SK-N-SH (cell line): Measurements from ENCODE around the gene SLC47A2. TPM values are rescaled to one million over a fixed set of nuclear protein-coding genes. Genes with fewer than 3 reads are reported as not detected.

Experiments used
- CTCF ChIA-PET: fragments of 300-600, 350-600 bp; formaldehyde crosslinking; extraction: SDS; loops from one replicate; lab custom pipeline; 2021; lab: Yijun Ruan, JAX
- POLR2A ChIA-PET: fragments of 350-600 bp; sonication (Branson Sonifier 250); formaldehyde crosslinking; extraction: SDS; loops from one replicate; lab custom pipeline; 2020; ENCODE audit warnings: antibody characterized with exemption, inconsistent platforms; lab: Yijun Ruan, JAX
- DNase-seq: peaks from one replicate; pipeline ENCODE4 v3.0.0; 2012
- H2AFZ ChIP-seq: fragments of 200-600 bp; sonication (generic); 2 replicates; pipeline ENCODE4 v1.8.1; 2016; ENCODE audit warnings: antibody characterized with exemption, mild to moderate bottlenecking, low read depth
- H3F3A ChIP-seq: fragments of 200-600 bp; sonication (generic); replicated peaks from 2 replicates; pipeline ENCODE3; 2016; ENCODE audit warnings: antibody characterized with exemption, mild to moderate bottlenecking; ENCODE audit not compliant: insufficient read depth
- H3K27ac ChIP-seq, 2 experiments: fragments of 200-500 bp in 1 of 2; fragments of 200-600 bp in 1 of 2; sonication (Bioruptor generic) in 1 of 2; sonication (generic), shearing (Covaris generic) in 1 of 2; 2 replicates each; pipeline versions ENCODE4 v1.5.1 to v1.6.1; 2014 to 2016; ENCODE audit warnings: low read depth in 2 of 2, inconsistent platforms in 1 of 2, low read length in 1 of 2, mild to moderate bottlenecking in 1 of 2, mixed read lengths in 1 of 2
- H3K27me3 ChIP-seq: fragments of 200-600 bp; sonication (generic), shearing (Covaris generic); 2 replicates; pipeline ENCODE4 v1.6.1; 2016; ENCODE audit warnings: mixed run types; ENCODE audit not compliant: insufficient read depth
- H3K36me3 ChIP-seq, 2 experiments: fragments of 200-500 bp in 1 of 2; fragments of 200-600 bp in 1 of 2; sonication (Bioruptor generic) in 1 of 2; sonication (generic) in 1 of 2; replicated peaks in 1 of 2; 2 replicates each; pipeline versions ENCODE3 to v1.5.1; 2014 to 2016; ENCODE audit warnings: low read length in 1 of 2, mild to moderate bottlenecking in 1 of 2; ENCODE audit not compliant: insufficient read depth in 2 of 2, control insufficient read depth in 1 of 2
- H3K4me1 ChIP-seq, 2 experiments: fragments of 200-500 bp in 1 of 2; fragments of 200-600 bp in 1 of 2; sonication (Bioruptor generic) in 1 of 2; sonication (generic), shearing (Covaris generic) in 1 of 2; 2 replicates each; pipeline versions ENCODE4 v1.5.1 to v1.6.1; 2014 to 2016; ENCODE audit warnings: low read depth in 1 of 2, low read length in 1 of 2, mixed run types in 1 of 2; ENCODE audit not compliant: insufficient read depth in 2 of 2, control insufficient read depth in 1 of 2
- H3K4me2 ChIP-seq: fragments of 200-600 bp; sonication (generic), shearing (Covaris generic); 2 replicates; pipeline ENCODE4 v1.6.1; 2017; ENCODE audit warnings: mixed run types
- H3K4me3 ChIP-seq, 2 experiments: fragments of 200-500 bp in 1 of 2; fragments of 200-600 bp in 1 of 2; sonication (Bioruptor generic) in 1 of 2; sonication (generic), shearing (Covaris generic) in 1 of 2; 2 replicates each; pipeline versions ENCODE4 v1.5.1 to v1.8.1; 2014 to 2016; ENCODE audit warnings: low read depth in 2 of 2, inconsistent platforms in 1 of 2, low read length in 1 of 2, mild to moderate bottlenecking in 1 of 2, mixed read lengths in 1 of 2, moderate library complexity in 1 of 2
- H3K79me2 ChIP-seq: fragments of 200-600 bp; sonication (generic); 2 replicates; pipeline ENCODE4 v1.8.1; 2017; ENCODE audit warnings: mild to moderate bottlenecking; ENCODE audit not compliant: insufficient read depth
- H3K9ac ChIP-seq: fragments of 200-600 bp; sonication (generic); 2 replicates; pipeline ENCODE4 v1.6.1; 2017; ENCODE audit warnings: mixed run types
- H3K9me2 ChIP-seq: fragments of 200-600 bp; sonication (generic); 2 replicates; pipeline ENCODE4 v1.6.1; 2017; ENCODE audit warnings: mixed run types
- H3K9me3 ChIP-seq: fragments of 200-600 bp; sonication (generic); 2 replicates; pipeline ENCODE4 v1.6.1; 2017; ENCODE audit warnings: mixed run types, mild to moderate bottlenecking, moderate library complexity
- H4K20me1 ChIP-seq: fragments of 200-600 bp; sonication (generic); 2 replicates; pipeline ENCODE4 v1.6.1; 2017; ENCODE audit warnings: mild to moderate bottlenecking, mixed run types; ENCODE audit not compliant: insufficient read depth
- EP300 ChIP-seq, 2 experiments: IDR thresholded peaks; 2 replicates each; pipeline versions ENCODE4 v1.4.0 to v1.6.1; 2012; ENCODE audit warnings: borderline replicate concordance in 1 of 2, low read depth in 1 of 2, low read length in 1 of 2
- FOSL2 ChIP-seq: IDR thresholded peaks from 2 replicates; pipeline ENCODE4 v1.4.0; 2012; ENCODE audit warnings: low read depth, mild to moderate bottlenecking, moderate library complexity, borderline replicate concordance
- FOXJ3 ChIP-seq: sonication (generic); formaldehyde crosslinking; IDR thresholded peaks from 2 replicates; pipeline ENCODE4 v1.5.1; 2020; ENCODE audit warnings: mild to moderate bottlenecking, missing genetic modification reagents
- FOXM1 ChIP-seq: IDR thresholded peaks from 2 replicates; pipeline ENCODE4 v1.4.0; 2012; ENCODE audit warnings: low read depth, mild to moderate bottlenecking
- GATA2 ChIP-seq: sonication (generic); formaldehyde crosslinking; IDR thresholded peaks from 2 replicates; pipeline ENCODE4 v1.5.0; 2020; ENCODE audit warnings: mild to moderate bottlenecking, missing genetic modification reagents
- JUND ChIP-seq: IDR thresholded peaks from 2 replicates; pipeline ENCODE4 v1.4.0; 2012
- RCOR1 ChIP-seq: fragments of 150-350 bp; IDR thresholded peaks from 2 replicates; pipeline ENCODE4 v1.6.1; 2017; ENCODE audit warnings: antibody characterized with exemption, low read length
- RFX5 ChIP-seq: IDR thresholded peaks from 2 replicates; pipeline ENCODE4 v1.6.1; 2012; ENCODE audit warnings: mild to moderate bottlenecking, improper control_type of control experiment, low read length
- TAF1 ChIP-seq: IDR thresholded peaks from 2 replicates; pipeline ENCODE4 v1.6.1; 2012; ENCODE audit warnings: low read depth, mild to moderate bottlenecking, low read length, moderate library complexity, borderline replicate concordance
- USF1 ChIP-seq: IDR thresholded peaks from 2 replicates; pipeline ENCODE4 v1.4.0; 2012; ENCODE audit warnings: low read depth, borderline replicate concordance
- USF2 ChIP-seq: fragments of 150-350 bp; IDR thresholded peaks from 2 replicates; pipeline ENCODE4 v1.6.1; 2017; ENCODE audit warnings: antibody characterized with exemption, low read length, low read depth, borderline replicate concordance
- YY1 ChIP-seq: IDR thresholded peaks from 2 replicates; pipeline ENCODE4 v1.4.0; 2012; ENCODE audit warnings: low read depth, mild to moderate bottlenecking
- ZBTB33 ChIP-seq: IDR thresholded peaks from 2 replicates; pipeline ENCODE4 v1.4.0; 2012; ENCODE audit warnings: low read depth, borderline replicate concordance
- WGBS: methylation state at CpG from one replicate; pipeline ENCODE4 v1.1.6; 2017; ENCODE audit warnings: low lambda C conversion rate; 5-methylcytosine and 5-hydroxymethylcytosine counted together
- polyA plus RNA-seq, 3 experiments: library from polyadenylated mRNA; depleted of rRNA; stranded (reverse); fragments of >200 nt; gene quantifications; 2 replicates each; pipeline ENCODE4 v1.2.3, GENCODE V29; 2012

The SLC47A2 gene
- polyA plus RNA-seq, 1 of the 3 experiments (the other 2 are of a cell fraction) = not detected

- ChIA-PET CTCF (interaction anchor here (1.3 kb wide), 2 partner anchors 8 to 89 kb away, joined by 3 read pairs; partner anchors contain the start of gene ALDH3A2), POLR2A (no interaction called here)
- Histone ChIP-seq H3K36me3 (peaks cover 7 to 22% of the 10 kb centered on the region in 2 experiments), H3K27me3 (no peaks in the 10 kb centered on the region), H3K9me2 (no peaks in the 10 kb centered on the region), H3F3A (peaks cover under 1% of the 10 kb centered on the region), H2AFZ (no peak overlapping the region), H3K4me2 (no peak overlapping the region), H3K27ac (no peak overlapping the region), H3K9ac (no peak overlapping the region), H3K4me3 (no peak overlapping the region), H4K20me1 (no peaks in the 10 kb centered on the region), H3K9me3 (no peaks in the 10 kb centered on the region), H3K4me1 (peaks cover 7 to 9% of the 10 kb centered on the region in 2 experiments), H3K79me2 (peaks cover 10% of the 10 kb centered on the region)
- TF ChIP-seq FOXJ3 (CRISPR knock-in tag) = no peak
- no peak for TF ChIP-seq USF2
- no peak for TF ChIP-seq FOSL2
- 100% methylated on average over 4 of the region's 4 CpGs for WGBS
- DNase-seq = no peak
Observed at GRCh38 chr17:19656336-19656735, 60.0 kb downstream of the SLC47A2 start.

GRCh38 chr17:19654896-19655295 is 61.5 kb downstream of the SLC47A2 start:
- CTCF ChIA-PET = interaction anchor here (0.8 to 1.1 kb wide), 3 partner anchors 10 to 107 kb away, joined by 3 to 6 read pairs (median 3); no protein-coding TSS in a partner anchor
- Histone ChIP-seq H3K27ac (no peak overlapping the region), H3K4me2 (no peak overlapping the region), H4K20me1 (no peaks in the 10 kb centered on the region), H3K27me3 (no peaks in the 10 kb centered on the region), H3K9ac (no peak overlapping the region), H3K79me2 (peaks cover 24% of the 10 kb centered on the region), H3K9me2 (no peaks in the 10 kb centered on the region), H3F3A (peaks cover 6% of the 10 kb centered on the region), H3K9me3 (no peaks in the 10 kb centered on the region), H3K4me1 (peaks cover 10 to 16% of the 10 kb centered on the region in 2 experiments), H2AFZ (no peak overlapping the region), H3K4me3 (no peak overlapping the region), H3K36me3 (peaks cover 7 to 19% of the 10 kb centered on the region in 2 experiments)
- TF ChIP-seq ZBTB33 (no peak), YY1 (no peak), USF1 (no peak), GATA2 (CRISPR knock-in tag) (no peak), TAF1 (no peak), EP300 (IDR thresholded peaks at IDR 0.05; ENCODE audit: borderline replicate concordance in 1 of 2, low read depth in 1 of 2, low read length in 1 of 2) (no peak), RFX5 (no peak), JUND (no peak), RCOR1 (no peak), FOXM1 (no peak)
- POLR2A ChIA-PET = no interaction called here
- WGBS = 96% methylated on average over 4 of the region's 4 CpGs
- DNase-seq = no peak
